Motor neuron (in vitro differentiated cells): Measurements from ENCODE around the gene OR12D1. TPM values are rescaled to one million over a fixed set of nuclear protein-coding genes. Genes with fewer than 3 reads are reported as not detected.

Source experiments
- total RNA-seq, 8 experiments: library from RNA; unstranded; fragments of 300-600 nt; gene quantifications; 2 replicates each; pipeline versions ENCODE4 v1.2.3 to v1.2.4, GENCODE V29; 2022

Gene OR12D1
- total RNA-seq, 8 experiments from 2014 or later = 0.19 TPM; not detected in 7

Other genes with a start within 250 kb of the OR12D1 start
- under 1 TPM in 1 of 8 experiments, not detected in 7; 0.24 TPM for gene OR2J2, start 244.0 kb upstream of the OR12D1 start, total RNA-seq
- under 1 TPM in 6 of 8 experiments, not detected in 2; 0.05 to 0.43 (median 0.12) TPM for gene OR14J1, start 113.2 kb upstream of the OR12D1 start, total RNA-seq
- gene OR5V1, start 46.1 kb upstream of the OR12D1 start, total RNA-seq = under 1 TPM in 4 of 8 experiments, not detected in 4; 0.09 to 0.40 (median 0.27) TPM
- under 1 TPM in 2 of 8 experiments, not detected in 6; 0.09 to 0.14 TPM for gene OR12D3, start 39.6 kb upstream of the OR12D1 start, total RNA-seq
- gene OR12D2, start 19.3 kb upstream of the OR12D1 start, total RNA-seq = under 1 TPM in 1 of 8 experiments, not detected in 7; 0.66 TPM
- gene OR10C1, start 24.4 kb downstream of the OR12D1 start, total RNA-seq = 1 to 10 TPM in 1 of 8 experiments, under 1 TPM in 5, not detected in 2; 0.23 to 1.2 (median 0.41) TPM
- under 1 TPM in 3 of 8 experiments, not detected in 5; 0.08 to 0.28 (median 0.28) TPM for gene OR11A1, start 42.1 kb downstream of the OR12D1 start, total RNA-seq
- under 1 TPM in 5 of 8 experiments, not detected in 3; 0.05 to 0.76 (median 0.27) TPM for gene OR2H1, start 42.2 kb downstream of the OR12D1 start, total RNA-seq
- under 1 TPM in 2 of 8 experiments, not detected in 6; 0.14 to 0.28 TPM for gene MAS1L, start 73.0 kb downstream of the OR12D1 start, total RNA-seq
- 1 to 10 TPM in 3 of 8 experiments, under 1 TPM in 2, not detected in 3; 0.56 to 9.4 (median 1.9) TPM for gene UBD, start 144.8 kb downstream of the OR12D1 start, total RNA-seq
- 1 to 10 TPM in 1 of 8 experiments, under 1 TPM in 7; 0.20 to 1.4 (median 0.55) TPM for gene OR2H2, start 170.2 kb downstream of the OR12D1 start, total RNA-seq
- gene GABBR1, start 218.3 kb downstream of the OR12D1 start, total RNA-seq = 10 to 100 TPM in 7 of 8 experiments, 1 to 10 TPM in 1; 6.4 to 53.2 (median 40.3) TPM
- gene MOG, start 242.2 kb downstream of the OR12D1 start, total RNA-seq = under 1 TPM in 3 of 8 experiments, not detected in 5; 0.31 to 0.85 (median 0.84) TPM